GM18907 (cell line): ENCODE data around the gene FYN.

Experiments
- ATAC-seq: cut with Tn5 transposase; IDR thresholded peaks from one replicate; pipeline ENCODE4 v1.9.1; 2021; ENCODE audit warnings: mild to moderate bottlenecking, moderate library complexity; ENCODE audit not compliant: unreplicated experiment

Gene FYN

DNA sequence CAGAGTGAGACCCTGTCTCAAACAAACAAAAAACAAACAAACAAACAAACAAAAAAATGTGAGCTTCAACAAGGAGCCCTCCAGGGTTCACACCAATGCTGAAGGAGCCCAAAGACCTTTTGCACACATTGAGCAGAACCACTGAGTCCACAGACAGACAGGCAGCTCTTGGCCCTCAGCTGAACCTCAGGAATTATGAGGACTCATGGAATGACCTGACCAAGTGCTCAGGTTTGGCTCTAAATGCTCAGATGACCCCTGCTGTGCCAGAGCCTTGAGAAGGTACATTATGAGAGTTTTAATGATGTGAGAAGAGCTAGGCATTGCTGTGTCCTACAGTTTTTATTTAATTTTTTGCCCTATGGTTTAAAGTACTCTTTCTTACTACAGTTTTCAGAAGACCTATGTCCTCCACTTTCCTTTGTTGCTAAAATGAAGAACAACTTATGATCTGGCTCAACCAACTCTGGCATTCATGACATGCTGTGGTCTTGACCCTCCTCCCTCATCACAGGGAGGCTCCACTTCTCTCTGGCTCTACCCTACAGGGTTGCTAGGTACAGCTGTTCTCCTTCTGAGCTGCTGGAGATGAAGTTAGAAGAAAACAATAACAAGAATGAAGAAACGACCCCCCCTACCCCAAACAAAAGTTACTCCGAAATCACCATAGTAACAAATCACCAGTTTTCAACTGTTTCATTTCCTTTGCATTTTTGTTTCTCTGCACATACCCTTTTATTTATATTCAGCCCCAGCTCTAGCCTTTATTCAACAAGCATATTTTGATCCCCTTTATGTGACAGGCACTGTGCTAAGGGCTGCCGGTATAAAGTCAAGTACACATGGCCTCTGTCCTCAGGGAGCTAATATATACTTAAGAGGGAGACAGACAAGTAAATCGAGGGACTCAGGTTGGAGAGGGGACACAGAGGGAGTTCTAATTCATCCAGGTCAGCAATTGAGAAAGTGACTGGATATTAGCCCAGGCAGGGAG lies 138.9 kb downstream of the FYN start:
- no peak for ATAC-seq

DNA sequence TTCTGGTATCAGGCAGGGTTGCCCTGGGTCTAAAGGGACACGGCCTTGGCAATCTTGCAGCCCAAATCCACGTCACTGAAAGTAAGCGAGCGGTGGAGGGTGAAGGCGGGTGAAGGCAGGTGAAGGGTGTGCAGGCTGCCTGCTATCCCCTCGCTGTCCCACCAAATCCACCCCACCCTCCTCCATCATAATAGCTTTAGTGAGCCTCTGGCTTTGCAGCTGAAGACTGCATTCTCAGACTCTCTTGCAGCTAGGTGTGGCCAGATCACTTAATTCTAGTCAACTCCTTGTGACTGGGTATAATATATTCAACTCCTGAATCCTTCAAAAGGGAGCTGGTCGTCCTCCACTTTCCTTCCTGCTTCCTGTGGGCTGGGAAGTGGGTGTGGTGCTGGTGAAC lies 140.9 kb downstream of the FYN start:
- ATAC-seq, result no peak

DNA sequence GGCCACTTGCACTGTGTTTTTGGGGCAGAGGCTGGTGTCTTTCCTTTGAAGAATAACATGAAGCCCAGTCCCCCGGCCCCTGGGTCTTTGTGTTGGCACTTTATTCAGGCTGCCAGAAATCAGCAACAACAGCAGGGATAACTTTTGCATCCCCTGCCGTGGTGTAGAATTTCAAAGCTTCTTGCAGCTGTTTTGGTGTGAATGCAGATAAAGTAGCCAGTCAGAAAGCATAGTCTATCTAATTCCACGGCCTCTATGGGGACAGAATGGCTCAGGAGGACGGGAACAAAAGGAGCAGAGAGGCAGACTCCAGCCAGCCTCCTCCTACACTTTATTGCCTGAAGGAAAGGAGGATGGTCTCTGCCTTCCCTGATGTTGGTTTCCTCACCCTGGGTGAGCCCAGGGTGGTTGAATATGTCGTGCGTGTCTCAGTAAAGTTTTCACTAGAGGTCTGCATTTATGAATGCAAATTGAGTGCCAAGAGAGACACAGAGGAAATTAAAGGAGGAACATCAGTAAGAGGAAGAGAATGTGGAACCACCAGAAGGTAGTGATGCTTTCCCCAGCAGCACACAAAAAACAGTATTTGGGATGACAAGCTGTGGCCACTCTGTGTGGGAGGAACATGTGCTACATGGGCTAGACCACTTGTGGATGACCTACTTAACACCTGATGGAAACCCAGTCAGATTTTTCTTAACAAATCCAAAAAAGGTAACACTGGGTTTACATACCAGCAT lies 141.6 kb downstream of the FYN start:
- no peak for ATAC-seq

DNA sequence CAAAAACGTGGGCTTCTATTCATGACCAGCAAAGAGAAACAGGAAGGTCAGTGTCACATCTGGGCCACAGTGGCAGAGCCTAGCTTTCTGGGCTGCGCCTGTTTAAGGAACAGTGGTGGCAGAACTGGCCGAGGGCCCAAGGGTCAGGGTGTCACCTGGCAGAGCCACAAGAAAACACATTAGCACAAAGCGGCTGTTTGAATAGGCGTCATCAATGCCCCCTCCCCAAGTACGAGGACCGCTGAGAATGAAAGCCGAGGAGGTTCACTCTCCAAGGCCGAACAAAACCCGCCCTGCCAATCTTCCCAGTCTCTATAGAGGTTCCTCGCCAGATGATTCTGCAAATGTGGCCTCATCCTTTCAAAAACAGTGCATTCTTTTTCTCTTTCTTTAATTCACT lies 142.4 kb downstream of the FYN start:
- no peak for ATAC-seq

DNA sequence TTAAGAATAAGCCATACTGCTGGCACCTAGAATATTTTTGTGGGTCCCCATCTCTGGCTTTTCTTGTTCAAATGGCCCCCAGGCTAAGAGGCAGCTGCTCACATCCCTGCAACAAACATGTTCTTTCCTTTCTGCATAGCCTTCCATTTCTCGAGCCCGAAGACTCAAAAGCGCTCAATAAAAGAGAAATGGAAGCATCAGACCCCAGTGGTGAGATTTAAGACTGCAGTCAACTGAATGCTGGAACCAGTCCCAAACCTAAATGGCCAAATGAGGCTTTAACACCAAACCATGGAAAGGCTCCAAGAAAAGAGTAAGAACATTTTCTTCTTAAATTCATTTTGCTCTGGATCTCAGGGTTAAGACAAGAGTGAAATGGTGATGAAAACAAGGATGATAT lies 145.4 kb downstream of the FYN start:
- ATAC-seq, result no peak

DNA sequence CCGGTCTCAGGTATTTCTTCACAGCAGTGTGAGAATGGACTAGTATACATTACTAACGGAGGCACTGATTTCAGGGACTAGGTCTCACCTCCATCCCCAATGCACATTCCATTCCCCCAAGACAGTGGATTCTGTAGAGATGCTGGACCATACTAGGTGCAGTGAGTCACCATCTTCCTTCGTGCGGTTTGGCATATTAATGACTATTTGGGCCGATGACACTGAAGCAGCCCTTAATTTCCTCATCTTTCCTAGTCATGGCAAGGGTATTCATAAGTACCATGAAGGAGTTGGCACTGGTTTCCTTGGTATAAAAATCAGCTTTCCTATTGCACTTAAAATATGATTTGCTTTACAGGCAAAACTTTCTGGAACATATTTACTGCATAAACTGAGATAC lies 146.2 kb downstream of the FYN start:
- ATAC-seq, result no peak

DNA sequence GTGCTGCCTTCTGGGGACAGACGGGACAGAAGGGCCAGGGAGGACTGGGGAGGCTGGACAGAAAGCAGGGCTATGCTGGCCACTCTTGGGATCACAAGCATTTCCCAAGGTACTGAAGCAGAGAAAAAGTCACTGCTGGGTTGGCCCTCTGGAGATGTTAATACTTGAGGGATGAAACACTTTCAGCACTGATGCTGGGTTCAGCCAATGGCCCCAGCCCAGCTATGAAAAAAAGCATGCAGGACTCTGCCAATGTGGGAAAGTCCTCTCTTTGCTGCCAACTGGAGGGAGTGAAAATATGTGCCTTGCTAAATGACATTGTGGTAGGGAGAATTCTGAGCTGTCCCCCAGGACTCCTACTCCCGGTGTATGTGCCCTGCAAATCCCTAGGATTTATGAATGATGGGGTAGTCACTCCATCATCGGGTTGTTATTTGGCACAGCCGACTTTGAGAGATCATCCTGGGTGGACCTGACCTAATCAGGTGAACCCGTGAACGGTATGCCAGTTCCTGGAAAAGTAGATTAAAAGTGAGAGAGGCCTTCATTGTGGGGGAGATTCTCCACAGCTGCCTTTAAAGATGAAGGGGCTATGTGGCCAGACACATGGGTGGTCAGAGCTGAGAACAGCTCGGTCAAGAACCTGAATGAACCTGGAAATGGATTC lies 147.7 kb downstream of the FYN start:
- ATAC-seq, result no peak

DNA sequence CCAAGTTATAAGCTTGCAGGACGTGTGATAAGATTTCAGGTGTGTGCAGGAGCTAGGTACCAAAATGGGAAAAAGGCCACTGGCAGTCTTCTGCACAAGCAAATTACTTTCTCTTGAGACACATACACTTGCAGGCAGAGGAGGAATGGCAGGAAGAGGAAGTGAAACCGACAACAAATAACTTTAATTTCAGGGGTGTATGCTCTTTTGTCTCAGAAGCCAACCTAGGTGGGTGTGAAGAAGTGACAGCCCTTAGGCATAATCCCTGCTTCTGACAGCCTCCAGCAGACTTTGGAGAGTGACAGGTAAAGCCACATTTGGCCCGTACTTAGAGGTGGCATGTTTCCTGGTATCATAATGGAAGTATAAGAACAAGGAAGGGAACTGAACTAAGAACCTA lies 148.7 kb downstream of the FYN start:
- peak; percentile 97 for ATAC-seq

DNA sequence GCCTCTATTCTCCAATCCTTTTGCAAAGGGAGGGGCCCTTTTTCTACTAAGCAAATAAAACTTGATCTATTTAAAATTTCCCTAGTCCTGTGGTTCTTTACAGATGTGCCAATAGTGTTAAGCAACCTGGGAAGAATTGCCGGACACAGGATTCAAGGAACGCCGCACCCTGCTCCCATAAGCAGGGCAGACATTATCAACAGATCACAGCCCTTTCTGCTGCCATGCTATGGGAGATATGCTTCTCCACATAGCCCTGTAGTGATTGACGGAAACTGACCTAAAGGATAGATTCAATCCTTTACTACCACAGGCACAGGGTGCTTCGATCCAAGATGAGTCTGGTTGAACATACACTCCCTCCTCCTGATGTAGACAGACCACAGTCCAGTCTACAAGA lies 149.2 kb downstream of the FYN start:
- peak; percentile 28 for ATAC-seq

DNA sequence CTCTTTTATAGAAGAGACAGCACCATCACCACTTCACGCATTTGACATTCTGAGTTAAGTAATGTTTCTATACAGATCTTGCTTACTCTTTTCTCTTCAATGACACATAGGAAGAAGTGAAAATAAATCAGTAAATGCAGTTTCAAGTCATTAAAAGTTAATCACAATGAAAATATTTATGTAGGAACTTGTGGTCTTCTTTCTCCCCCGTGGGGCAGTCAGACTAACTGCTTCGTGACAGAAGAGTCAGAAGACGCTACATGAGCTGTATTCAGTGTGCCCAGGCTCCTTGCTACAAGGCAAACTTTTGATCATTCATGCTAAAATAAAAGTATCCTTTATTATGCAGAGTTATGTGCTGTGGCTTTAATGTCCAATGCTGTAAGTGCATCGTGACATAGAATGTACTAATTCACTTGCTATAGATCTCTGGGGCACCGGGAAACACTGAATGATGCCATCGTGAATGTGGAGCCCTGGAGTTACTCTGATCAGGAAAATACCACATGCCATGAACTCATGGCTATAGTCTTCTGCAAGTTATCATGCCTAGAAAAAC lies 149.8 kb downstream of the FYN start:
- no peak for ATAC-seq

DNA sequence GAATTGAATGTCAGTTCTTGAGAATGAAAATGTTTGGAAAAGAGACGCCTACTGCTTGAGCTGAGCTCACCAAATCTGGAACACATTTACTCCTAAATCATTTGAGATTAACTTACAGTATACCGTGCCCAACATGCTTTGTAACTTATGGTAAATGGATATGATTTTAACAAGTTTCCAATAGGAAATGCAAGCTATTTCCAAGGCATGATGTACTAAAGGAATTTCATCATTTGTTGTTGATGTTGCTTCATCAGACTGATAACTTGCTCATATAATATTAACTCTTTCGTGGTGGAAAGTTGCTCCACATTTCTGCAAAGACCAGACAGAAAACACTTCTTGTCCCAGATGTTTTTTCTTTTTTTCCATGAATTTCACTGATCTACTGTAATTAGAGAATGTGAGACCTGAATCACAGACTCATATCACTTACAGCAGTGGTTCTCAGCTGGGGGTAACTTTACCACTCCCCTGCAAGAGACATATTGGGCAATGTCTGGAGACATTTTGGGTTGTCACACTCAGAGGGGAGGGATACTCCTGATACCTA lies 151.0 kb downstream of the FYN start:
- ATAC-seq, result no peak

DNA sequence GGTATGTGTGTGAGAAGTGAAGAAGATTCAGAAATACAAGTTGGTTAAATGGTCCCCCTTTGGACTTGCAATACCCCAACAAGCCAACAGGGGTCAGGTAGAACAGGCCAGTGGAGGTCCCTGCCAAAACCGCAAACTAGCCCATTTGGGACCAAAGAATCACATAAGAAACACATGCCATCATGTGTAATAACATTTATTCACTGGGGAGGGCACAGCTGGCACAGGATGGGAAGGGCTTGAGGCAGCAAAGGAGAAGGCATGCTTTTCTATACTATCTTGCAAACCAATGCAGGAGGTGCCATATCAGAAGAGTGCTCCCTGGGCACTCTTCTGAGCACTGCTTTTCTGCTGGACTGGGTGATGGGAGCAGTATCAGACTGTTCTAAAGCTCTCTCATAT lies 151.5 kb downstream of the FYN start:
- ATAC-seq, result no peak

DNA sequence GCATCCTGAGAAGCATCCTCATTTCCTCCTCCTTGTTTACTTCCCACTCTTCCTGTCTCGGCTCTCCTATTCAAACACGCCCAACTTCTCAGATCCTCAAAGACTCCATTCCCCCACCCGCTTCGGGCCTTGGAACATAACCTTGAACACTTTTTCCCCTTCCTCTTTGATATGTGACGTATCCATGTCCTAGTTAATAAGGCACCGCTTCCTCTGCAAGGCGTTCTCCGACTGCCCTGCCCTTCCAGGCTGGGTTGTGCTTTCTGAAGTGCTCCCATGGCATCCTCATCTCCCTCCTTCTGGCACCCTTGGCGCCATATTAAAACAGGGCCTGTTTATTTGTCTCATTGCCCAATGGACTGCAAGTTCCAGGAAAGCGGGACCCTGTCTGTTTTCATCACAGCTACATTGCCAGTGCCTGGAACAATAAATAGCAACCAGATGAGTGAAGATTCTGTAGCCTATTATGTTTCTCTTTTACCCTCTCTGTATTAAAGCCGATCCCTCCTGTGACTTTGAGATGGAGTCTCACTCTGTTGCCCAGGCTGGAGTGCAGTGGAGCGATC lies 152.2 kb downstream of the FYN start:
- ATAC-seq, result no peak

DNA sequence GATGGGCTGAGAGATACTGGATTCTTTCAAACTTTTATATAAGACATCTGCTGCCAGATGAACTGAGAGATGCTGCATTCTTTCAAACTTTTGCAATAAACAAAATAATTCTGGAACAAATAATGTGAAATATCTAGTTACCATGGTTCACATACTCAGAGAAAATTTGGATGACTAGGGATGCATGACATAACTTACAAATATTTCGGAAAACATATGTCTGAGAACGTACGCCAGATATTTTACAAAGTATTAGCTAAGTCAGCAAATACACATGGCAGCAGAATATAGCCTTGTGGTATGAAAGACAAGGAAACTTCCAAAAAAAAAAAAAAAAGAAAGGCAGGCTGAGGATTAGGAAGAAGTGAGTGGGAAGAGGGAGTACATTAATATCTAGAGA lies 154.3 kb downstream of the FYN start:
- ATAC-seq, result no peak

DNA sequence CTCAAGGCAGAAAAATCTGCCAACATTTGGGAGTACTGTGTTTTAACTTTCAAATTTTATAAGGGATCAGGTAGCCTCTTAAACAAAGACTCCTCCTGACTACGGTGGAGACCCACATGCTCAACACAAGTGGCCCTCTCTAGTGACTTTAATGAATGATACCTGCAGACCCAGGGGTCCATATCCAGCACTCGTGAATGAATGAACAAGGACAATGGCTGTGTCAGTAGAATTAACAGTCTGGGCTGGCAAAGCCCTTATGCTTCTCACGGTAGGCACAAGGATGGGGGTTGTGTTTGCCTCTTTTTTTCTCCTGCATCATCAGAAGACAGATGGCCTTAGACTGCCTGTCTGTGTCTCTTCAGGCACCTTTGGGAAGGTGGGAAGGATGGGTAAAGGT lies 154.9 kb downstream of the FYN start:
- ATAC-seq, result no peak

DNA sequence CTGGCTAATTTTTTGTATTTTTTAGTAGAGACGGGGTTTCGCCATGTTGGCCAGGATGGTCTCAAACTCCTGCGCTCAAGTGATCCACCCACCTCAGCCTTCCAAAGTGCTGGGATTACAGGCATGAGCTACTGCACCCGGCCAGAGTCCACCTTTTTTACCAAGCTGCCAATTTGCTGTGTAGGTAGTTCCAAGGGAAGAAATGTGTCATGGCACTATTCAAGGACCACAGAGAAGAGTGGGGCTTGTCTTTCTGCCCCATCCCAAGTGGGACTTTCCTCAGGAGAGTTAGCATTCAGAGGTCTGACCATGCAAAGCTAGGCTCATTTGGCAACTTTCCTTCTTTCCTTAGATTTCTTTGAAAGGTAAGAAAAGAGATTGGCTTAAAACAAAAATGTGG lies 155.6 kb downstream of the FYN start:
- no peak for ATAC-seq

DNA sequence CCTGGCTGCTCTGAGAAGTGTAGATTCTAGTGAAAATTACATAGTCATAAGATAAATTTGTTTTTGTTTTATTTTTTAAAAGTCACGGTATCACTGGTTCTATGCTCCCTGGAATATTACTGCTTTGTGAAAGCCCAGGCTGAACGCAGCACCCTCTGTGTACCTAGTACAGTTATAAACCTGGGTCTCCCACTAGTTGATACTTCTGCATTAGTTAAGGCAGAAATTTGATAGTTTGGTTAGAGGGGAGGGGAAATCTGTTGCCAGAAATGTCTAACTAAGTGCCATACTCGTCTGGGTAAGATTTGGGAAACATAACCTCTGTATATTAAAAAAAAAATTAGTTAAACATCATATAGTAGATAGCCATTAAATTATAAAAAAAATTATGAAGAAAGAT lies 156.9 kb downstream of the FYN start:
- no peak for ATAC-seq

DNA sequence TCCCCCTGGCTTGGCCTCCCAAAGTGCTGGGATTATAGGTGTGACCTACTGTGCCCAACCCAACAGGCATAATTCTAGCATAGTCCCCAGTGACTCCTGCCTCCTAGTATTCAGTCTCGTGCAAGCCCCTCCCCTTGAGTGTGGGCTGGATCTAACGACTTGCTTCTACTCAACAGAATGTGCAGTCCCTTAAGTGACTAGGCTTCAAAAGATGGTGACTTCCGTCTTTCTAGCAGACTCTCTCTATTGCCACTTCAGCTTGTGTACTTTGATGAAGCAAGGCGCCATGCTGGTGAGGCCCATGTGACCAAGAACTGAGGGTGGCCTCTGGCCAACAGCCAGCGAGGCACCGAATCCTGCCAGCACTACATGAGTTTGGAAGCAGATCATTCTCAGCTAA lies 157.9 kb downstream of the FYN start:
- no peak for ATAC-seq

DNA sequence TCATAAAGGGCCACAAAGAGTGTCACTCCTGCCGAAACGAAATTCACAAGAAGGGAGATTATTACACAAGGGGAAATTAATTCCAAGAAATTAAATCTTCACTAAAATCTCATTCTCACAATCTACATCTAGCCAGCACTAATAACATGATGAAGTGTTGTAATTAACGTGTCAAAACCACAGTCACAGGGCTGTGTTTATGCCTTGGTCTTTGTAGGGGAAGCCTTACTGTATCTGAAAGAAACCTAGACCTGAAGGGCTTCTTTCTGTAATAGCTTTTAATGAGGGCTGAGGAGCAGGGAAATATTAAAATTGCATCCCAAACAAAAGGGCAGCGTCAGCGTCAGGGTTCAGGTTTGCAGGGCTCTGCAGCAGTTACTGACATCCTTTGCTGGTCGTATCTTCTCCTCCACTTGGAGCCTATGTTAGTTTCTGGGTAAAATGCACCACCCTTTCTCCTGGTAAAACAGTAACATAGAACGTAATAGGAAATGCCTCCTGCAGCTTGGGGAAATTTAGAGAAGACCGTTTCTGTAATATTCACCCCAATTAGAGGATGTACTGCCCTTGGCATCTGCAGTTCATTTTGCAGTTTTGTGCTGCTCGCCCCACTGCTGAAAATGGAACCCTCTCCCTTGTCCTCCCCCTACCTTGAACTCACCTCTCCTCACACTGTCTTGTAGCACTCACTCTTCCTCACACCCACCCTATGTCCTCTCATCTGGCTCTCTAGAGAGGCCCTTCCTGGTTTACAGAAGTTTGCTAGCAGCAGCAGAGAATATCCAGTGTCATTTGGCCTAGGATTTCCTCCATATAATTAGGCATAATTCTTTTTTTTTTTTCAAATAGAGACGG lies 158.6 kb downstream of the FYN start:
- no peak for ATAC-seq

DNA sequence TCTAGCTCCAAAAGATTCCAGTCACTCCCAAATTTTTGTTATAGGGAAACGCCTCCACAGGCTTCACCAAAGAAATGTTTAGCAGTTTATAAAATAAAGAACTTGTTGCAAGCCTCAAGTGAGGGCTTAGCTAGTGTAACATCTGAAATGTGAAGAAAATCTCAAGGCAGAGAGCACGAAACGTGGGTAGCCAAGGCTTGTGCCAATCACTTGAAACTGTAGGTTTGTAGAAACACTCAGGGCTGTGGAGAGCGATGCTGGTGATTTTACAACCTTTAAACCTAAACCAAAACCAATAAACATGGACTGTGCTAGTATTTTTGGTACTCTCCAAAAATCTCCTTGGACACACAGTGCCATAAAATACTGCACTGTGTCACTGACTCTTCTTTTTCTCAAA lies 159.4 kb downstream of the FYN start:
- no peak for ATAC-seq
